AG09309 (cell line): ENCODE data around the gene CYP4Z1.
A peak's percentile ranks its signal among the peaks of the same experiment; 100 is the strongest.
"Not testable (repeated sequence)": the region's sequence is repeated elsewhere in the genome, so short reads cannot be mapped to it uniquely, and the experiment has no call there.

ENCODE experiments used
- DNase-seq: peaks from one replicate; pipeline ENCODE4 v3.0.0-alpha.2; 2010; ENCODE audit warnings: low read depth
- H3K4me3 ChIP-seq: 2 replicates; pipeline ENCODE4 v1.5.1; 2011; ENCODE audit warnings: mild to moderate bottlenecking, low read depth, low read length, moderate library complexity; ENCODE audit not compliant: control insufficient read depth
- TF ChIP-seq, protein P1 (sequence below): IDR thresholded peaks from 2 replicates; pipeline ENCODE4 v1.5.1; 2011; ENCODE audit warnings: mild to moderate bottlenecking, low read depth, low read length, inconsistent platforms; ENCODE audit not compliant: insufficient read depth, control insufficient read depth; ENCODE audit errors: missing control alignments

The CYP4Z1 gene

DNA sequence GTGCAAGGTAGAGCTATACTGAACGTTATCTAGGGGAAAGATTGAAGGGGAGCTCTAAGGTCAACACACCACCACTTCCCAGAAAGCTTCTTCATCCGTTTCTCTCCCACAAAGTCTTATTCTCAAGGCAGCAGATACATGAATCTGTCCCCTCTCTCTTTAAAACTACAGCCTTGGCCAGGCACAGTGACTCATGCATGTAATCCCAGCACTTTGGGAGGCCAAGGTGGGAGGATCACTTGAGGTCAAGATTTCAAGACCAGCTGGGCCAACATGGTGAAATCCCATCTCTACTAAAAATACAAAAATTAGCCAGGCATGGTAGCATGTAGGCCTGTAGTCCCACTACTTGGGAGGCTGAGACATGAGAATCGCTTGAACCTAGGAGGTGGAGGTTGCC is 35.4 kb upstream of the CYP4Z1 start:
- TF ChIP-seq, protein P1, sequence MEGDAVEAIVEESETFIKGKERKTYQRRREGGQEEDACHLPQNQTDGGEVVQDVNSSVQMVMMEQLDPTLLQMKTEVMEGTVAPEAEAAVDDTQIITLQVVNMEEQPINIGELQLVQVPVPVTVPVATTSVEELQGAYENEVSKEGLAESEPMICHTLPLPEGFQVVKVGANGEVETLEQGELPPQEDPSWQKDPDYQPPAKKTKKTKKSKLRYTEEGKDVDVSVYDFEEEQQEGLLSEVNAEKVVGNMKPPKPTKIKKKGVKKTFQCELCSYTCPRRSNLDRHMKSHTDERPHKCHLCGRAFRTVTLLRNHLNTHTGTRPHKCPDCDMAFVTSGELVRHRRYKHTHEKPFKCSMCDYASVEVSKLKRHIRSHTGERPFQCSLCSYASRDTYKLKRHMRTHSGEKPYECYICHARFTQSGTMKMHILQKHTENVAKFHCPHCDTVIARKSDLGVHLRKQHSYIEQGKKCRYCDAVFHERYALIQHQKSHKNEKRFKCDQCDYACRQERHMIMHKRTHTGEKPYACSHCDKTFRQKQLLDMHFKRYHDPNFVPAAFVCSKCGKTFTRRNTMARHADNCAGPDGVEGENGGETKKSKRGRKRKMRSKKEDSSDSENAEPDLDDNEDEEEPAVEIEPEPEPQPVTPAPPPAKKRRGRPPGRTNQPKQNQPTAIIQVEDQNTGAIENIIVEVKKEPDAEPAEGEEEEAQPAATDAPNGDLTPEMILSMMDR = no peak
- H3K4me3 ChIP-seq = no peak overlapping the region
- DNase-seq = no peak

GRCh38 chr1:47036764-47037163 is 30.3 kb upstream of the CYP4Z1 start:
- no peak overlapping the region for H3K4me3 ChIP-seq
- DNase-seq = no peak
- TF ChIP-seq, protein P1 = no peak

DNA sequence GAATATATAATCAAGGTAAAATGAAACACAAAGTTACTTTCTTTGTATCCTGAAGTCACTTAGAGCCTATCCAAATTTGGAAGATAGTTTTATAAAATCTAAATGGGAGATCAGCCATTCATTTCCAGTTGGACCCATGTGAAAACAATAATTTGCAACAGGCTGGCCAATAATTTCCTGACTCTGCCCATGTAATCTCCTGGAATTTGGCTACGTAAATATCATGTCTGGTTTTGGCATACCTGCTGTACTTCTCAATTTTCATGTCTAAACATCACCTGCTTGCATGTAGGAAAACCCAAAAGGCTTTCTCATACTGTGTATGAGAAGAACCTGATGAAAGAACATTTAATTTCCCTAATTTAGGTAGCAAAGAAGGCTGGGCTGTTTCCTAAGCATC is 7.7 kb upstream of the CYP4Z1 start:
- no peak overlapping the region for H3K4me3 ChIP-seq
- TF ChIP-seq, protein P1 = no peak
- DNase-seq = no peak

- DNase-seq, H3K4me3 ChIP-seq: not testable (repeated sequence)
Observed at GRCh38 chr1:47069080-47069479, 2.0 kb downstream of the CYP4Z1 start.

DNA sequence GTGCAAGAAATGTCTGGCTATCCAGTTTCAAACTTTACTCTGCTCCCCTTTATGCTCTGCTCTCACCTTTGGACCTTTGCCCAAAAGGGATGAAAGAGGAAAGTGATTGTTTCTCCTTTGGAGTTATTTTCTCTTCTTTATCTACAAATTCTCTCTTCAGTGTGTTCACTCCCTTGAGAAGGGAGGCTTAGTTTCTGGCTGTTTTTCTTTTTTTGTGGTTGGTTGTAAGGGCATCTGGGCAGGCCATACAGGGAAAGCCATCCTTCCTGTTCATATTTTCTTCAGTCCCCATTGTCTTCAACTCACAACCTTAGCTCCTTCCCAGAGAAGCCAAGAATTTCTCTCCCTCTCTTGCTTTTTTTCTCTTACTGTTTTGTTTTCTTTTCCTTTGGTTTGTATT is 2.5 kb downstream of the CYP4Z1 start:
- not testable (repeated sequence) for H3K4me3 ChIP-seq, DNase-seq

DNA sequence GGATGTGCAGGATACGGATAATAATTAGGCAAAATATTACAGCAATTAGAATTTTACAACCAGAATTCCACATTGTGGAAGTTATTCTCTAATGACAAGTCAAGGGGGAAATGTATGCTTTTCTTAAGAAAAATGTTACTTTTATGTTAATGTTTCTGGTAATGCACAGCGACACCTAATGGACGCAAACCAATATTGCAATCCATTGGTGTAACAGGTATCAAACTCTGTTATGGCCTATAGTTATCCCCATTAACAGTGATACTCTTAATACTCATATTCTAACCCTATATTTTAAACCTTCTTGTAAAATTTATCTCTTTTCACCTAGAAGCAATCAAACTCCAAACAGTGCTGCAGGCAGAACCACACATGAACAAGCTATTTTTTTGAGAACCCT is 22.3 kb downstream of the CYP4Z1 start:
- not testable (repeated sequence) for H3K4me3 ChIP-seq, DNase-seq
- TF ChIP-seq, protein P1 = peak; percentile 35

- DNase-seq, H3K4me3 ChIP-seq: not testable (repeated sequence)
- TF ChIP-seq, protein P1 = peak; percentile 11
Observed at GRCh38 chr1:47091476-47091875, 24.4 kb downstream of the CYP4Z1 start.

DNA sequence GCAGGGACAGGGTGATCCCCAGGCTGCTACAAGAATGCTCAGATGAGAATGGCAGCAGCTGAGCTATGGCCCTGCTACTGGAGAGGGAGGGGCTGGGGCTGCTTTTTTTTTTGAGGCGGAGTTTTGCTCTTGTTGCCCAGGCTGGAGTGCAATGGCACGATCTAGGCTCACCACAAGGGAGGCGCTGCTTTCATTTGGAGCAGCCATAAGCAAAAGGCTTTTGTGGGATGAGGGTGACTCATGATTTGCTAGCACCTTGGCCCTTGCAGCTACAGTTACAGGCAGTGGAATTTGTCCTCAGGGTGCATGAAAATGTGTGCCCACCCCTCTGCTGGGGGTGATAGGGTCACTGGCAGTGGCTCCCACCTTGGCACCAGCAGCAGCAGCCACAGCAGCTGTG is 37.8 kb downstream of the CYP4Z1 start:
- no peak for DNase-seq
- H3K4me3 ChIP-seq = no peak overlapping the region
- TF ChIP-seq, protein P1 = no peak
